G401 (cell line): ENCODE measurements around the gene RBM15B. TPM values are rescaled to one million over a fixed set of nuclear protein-coding genes. Genes with fewer than 3 reads are reported as not detected.
A peak's percentile ranks its signal among the peaks of the same experiment; 100 is the strongest.

Experiments used
- DNase-seq: peaks from one replicate; pipeline ENCODE4 v3.0.0-alpha.2; 2015; ENCODE audit warnings: low spot score
- in situ Hi-C: cut with HindIII; loops from 2 replicates; pipeline ENCODE4 v1.10.0; 2016; ENCODE audit warnings: low sequenced_read_pairs, mixed read lengths
- total RNA-seq: library from RNA; depleted of rRNA; stranded (reverse); fragments of >200 nt; shearing (Covaris generic); gene quantifications from 2 replicates; pipeline ENCODE4 v1.2.3, GENCODE V29; 2014; rRNA removed

The RBM15B gene
- total RNA-seq, 1 experiment from 2014 or later: 52.6 TPM

GRCh38 chr3:51408813-51409212, 17.7 kb downstream of the RBM15B start:
- no peak for DNase-seq
- in situ Hi-C loops: no loop called here

GRCh38 chr3:51422211-51422610, 31.1 kb downstream of the RBM15B start:
- DNase-seq: no peak
- in situ Hi-C loops: no loop called here

GRCh38 chr3:51426921-51427320, 35.8 kb downstream of the RBM15B start:
- in situ Hi-C loops: no loop called here
- DNase-seq: no peak

- in situ Hi-C loops: no loop called here
- no peak for DNase-seq
Measured at GRCh38 chr3:51429138-51429537, 38.1 kb downstream of the RBM15B start.

DNA sequence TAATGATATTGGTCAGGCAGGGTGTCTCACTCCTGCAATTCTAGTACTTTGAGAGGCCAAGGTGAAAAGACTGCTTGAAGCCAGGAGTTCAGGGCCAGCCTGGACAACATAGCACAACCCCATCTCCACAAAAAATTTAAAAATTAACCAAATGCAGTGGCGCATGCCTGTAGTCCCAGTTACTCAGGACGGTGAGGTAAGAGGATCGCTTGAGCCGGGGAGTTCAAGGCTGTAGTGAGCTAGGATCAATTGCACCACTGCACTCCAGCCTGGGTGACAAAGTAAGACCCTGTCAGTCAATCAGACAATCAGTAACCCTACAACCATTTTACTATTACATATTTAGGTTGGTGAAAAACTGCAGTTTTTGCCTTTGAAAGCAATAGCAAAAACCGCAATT, 43.0 kb downstream of the RBM15B start:
- in situ Hi-C loops: no loop called here
- no peak for DNase-seq

DNA sequence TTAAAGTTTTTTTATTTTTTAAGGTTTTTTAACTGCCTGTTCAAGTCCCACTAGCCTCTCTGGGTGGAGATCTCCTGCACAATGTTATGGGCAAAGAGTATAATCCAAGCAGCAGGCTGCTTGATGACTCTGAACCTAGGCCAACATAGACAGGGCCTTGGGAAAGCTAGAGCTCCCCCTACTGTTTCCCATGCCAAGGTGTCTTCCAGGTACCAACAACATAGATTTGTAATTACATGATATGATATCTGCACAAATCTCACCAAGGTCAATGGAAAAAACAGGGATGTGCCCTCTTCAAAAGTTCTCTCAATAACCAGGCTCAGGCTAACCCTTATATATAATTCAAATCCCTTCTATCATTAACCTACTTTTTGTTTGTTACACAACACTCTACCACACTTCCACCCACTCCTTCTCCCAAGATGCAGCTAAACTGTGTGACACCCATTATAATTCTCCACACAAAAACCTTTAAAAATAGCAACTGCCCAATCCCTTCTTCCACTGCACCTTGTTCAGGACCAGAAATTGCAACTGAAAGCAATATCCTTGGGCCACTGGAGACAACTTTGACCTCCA, 43.8 kb downstream of the RBM15B start:
- peak; percentile 87 for DNase-seq
- in situ Hi-C loops: no loop called here

DNA sequence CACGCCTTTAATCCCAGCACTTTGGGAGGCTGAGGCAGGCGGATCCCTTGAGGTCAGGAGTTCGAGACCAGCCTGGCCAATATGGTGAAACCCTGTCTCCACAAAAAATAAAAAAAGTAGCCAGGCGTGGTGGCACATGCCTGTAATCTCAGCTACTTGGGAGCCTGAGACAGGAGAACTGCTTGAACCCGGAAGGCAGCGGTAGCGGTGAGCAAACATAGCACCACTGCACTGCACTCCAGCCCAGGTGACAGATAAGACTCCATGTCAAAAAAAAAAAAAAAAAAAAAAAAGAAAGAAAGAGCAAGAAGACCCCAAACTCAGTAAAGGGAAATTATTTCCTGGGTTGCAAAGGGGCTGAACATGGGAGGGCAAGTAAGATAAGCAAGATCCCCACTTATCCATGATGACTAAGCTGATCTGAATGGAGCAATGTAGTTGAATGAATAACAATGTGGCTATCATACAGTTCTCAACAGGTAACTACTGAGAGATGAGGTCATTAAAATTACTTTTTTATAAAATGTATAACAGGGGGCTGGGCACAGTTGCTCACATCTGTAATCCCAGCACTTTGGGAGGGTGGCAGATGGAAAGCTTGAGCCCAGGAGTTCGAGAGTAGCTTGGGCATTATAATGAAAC, 46.0 kb downstream of the RBM15B start:
- in situ Hi-C loops: no loop called here
- no peak for DNase-seq

DNA sequence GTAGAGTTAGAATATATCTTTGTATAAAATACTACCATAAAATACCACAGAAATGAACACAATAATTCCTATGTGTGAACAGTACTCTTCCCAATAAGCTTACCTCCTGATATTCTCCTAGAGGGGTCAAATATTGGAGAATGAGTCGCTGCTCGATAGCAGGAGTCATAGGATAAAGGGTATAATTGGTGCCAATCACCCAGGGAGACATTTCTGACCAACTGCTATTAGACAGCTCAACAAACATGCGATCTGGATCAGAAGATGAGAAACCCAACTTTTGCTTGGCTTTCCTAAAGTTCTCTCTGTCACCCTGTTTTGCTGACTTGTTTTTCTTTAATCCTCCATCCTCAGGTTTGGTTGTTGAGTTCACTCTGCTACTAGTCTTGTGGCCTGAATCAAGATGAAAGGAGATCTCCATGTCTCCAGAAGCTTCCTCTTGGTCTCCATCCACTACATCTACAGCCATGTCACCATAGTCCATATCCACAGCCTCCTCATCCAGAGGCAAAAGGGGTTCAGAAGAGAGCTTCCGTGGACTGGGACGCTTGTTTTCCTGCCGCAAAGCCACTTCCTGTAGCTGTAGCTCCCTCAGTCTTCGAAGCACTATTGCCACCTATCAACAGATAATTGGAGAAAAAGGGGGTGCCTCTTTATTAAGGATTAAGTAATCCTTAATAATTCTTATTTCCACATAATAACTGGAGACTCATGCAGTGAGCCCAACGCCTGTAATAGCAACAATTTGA, 50.4 kb downstream of the RBM15B start:
- in situ Hi-C loops: no loop called here
- no peak for DNase-seq

GRCh38 chr3:51445544-51446280, 54.6 kb downstream of the RBM15B start:
- in situ Hi-C loops: no loop called here
- DNase-seq: no peak

Other genes starting within 250 kb of the RBM15B start
- 112 and 162 TPM in 2 replicates for gene MANF, start 6.0 kb upstream of the RBM15B start, total RNA-seq
- gene DCAF1, start 108.7 kb downstream of the RBM15B start, total RNA-seq: 8.6 and 12.6 TPM in 2 replicates
- 11.9 and 13.1 TPM in 2 replicates for gene RAD54L2, start 147.4 kb downstream of the RBM15B start, total RNA-seq